Left renal cortex interstitium (tissue), 4 donors: ENCODE results near the gene STRN3. TPM values are rescaled to one million over a fixed set of nuclear protein-coding genes. Genes with fewer than 3 reads are reported as not detected.
"Not testable (repeated sequence)": the region's sequence is repeated elsewhere in the genome, so short reads cannot be mapped to it uniquely, and the experiment has no call there.

Experiments used
- DNase-seq, 4 donors: peaks; one replicate each; pipeline ENCODE4 v3.0.0-alpha.2; 2013; ENCODE audit warnings: low read depth in 4 of 4, low spot score in 2 of 4, missing footprints in 1 of 4
- polyA plus RNA-seq, 4 donors: library from polyadenylated mRNA; unstranded; fragments of 120-200 nt; gene quantifications; one replicate each; pipeline ENCODE4 v1.2.1, GENCODE V29; 2013; ENCODE audit not compliant: insufficient read length in 4 of 4

The STRN3 gene, protein sequence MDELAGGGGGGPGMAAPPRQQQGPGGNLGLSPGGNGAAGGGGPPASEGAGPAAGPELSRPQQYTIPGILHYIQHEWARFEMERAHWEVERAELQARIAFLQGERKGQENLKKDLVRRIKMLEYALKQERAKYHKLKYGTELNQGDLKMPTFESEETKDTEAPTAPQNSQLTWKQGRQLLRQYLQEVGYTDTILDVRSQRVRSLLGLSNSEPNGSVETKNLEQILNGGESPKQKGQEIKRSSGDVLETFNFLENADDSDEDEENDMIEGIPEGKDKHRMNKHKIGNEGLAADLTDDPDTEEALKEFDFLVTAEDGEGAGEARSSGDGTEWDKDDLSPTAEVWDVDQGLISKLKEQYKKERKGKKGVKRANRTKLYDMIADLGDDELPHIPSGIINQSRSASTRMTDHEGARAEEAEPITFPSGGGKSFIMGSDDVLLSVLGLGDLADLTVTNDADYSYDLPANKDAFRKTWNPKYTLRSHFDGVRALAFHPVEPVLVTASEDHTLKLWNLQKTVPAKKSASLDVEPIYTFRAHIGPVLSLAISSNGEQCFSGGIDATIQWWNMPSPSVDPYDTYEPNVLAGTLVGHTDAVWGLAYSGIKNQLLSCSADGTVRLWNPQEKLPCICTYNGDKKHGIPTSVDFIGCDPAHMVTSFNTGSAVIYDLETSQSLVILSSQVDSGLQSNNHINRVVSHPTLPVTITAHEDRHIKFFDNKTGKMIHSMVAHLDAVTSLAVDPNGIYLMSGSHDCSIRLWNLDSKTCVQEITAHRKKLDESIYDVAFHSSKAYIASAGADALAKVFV
- polyA plus RNA-seq: 10 to 100 TPM; 39.0 to 50.3 (median 46.0) TPM

GRCh38 chr14:31026077-31026449 is at the start of gene STRN3:
Gene STRN3, minus strand, starts transcription at chr14:31026379. Its CDS starts 194 bp downstream, at chr14:31026185.
- DNase-seq: peak in 1 of 4 donors; percentile 9

GRCh38 chr14:31075144-31075543 is 49.0 kb upstream of the STRN3 start:
- DNase-seq: no peak

DNA sequence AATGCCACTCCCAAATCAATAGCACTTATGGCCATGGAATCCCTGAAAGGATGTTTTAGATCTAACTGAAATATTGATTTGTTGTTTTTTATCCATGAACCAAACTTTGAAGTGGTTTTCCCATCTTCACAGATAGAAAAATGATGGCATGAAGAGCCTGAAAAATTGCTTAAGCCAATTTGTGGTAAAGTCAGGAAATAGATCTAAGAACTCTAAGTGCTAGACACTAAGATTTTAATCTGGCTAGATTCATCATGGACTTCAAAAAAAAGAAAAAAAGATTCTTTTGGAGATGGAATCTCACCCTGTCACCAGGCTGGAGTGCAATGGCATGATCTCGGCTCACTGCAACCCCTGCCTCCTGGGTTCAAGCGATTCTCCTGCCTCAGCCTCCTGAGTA is 45.0 kb upstream of the STRN3 start:
- DNase-seq: no peak

DNA sequence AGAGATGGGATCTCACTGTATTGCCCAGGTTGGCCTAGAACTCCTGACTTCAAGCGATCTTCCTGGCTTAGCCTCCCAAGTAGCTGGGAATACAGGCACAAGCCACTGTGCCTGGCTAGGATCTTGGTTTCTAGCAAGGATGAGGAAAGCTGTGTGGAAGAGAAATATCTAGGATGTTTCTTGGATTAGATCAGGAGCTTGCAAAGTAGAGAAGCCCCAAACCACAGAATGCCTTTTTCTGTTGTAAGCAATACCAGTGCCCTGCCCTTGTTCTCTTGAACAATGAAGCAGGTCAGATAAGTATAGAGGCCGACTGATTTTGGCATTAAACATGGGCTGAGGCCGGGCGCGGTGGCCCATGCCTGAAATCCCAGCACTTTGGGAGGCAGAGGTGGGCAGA is 44.3 kb upstream of the STRN3 start:
- no peak for DNase-seq

DNA sequence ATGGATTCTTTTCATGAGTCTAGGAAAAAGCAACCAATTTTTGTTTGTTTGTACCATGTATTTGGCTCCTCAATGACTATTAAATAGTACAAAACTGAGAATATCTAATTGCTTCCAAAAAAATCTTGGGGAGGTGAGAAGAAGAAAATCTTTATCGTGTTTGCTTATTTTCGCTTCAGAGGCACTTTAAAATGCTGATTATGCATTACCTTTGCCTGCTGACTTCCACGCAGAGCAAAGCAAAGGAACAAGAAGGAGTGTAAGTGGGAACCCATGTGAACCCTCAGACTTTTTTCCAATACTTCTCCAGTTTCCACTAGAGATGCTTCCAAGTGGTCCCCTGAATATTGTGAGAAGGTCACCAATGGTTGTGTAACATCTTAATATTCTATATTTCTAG is 43.2 kb upstream of the STRN3 start:
- DNase-seq: no peak

DNA sequence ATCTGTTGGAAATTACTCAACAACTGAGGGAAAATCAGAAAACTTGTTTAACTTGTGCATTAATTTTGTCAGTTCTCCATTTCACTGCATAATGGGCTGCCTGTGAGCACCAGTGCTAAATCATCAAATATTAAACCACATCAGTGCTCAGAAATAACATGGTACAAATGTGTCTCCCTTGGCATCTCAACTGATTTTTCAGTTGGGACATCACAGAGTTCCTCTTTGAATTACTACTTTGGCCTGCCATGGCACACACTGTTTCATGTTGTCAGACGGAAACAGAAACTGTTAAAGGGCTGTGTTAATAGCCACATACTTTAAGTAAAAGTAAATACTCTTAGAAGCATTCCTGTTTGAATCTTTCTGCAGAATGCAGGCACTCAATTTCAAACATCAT is 42.1 kb upstream of the STRN3 start:
- no peak for DNase-seq

GRCh38 chr14:31062908-31063307 is 36.7 kb upstream of the STRN3 start:
- not testable (repeated sequence) for DNase-seq

GRCh38 chr14:31060253-31060875 is 34.2 kb upstream of the STRN3 start:
- DNase-seq: no peak

GRCh38 chr14:31059152-31059924 is 33.2 kb upstream of the STRN3 start:
- no peak for DNase-seq

- no peak for DNase-seq
Observed at GRCh38 chr14:31057701-31058364, 31.7 kb upstream of the STRN3 start.

GRCh38 chr14:31057035-31057434 is 30.9 kb upstream of the STRN3 start:
- DNase-seq: no peak

DNA sequence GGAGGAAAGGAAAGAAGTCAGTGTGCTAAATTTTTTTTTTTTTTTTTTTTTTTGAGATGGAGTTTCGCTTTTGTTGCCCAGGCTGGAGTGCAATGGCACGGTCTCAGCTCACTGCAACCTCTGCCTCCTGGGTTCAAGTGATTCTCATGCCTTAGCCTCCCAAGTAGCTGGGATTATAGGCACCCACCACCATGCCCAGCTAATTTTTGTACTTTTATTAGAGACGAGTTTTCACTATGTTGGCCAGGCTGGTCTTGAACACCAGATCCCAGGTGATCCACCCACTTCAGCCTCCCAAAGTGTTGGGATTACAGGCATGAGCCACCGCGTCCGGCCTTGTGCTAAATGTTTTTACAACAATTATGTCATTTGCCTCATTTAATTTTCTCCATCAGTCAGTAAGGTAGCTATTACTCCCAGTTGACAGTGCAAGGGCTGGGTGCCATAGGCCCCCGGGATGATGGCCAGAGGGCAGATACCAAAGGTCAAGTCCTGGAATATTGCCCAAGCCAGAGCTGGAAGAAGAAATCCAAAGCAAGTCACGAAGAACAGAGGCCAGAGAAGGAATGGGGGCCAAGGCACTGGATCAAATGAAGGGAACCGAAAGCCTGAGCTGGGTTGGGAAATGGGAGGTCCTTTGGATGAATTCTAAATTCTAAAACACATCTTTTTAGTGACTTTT is 26.9 kb upstream of the STRN3 start:
- DNase-seq: not testable (repeated sequence)

DNA sequence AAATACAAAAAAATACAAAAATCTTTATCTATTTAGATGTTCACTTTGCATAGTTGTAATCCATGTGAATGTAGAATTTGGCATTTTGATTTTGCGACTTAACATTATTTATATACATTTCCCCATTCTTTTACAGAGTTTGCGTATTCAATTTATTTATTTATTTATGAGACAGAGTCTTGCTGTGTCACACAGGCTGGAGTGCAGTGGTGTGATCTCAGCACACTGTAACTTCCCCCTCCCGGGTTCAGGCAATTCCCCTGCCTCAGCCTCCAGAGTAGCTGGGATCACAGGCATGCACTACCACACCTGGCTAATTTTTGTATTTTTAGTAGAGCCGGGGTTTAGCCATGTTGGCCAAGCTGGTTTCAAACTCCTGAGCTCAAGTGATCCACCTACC is 25.3 kb upstream of the STRN3 start:
- DNase-seq: no peak

DNA sequence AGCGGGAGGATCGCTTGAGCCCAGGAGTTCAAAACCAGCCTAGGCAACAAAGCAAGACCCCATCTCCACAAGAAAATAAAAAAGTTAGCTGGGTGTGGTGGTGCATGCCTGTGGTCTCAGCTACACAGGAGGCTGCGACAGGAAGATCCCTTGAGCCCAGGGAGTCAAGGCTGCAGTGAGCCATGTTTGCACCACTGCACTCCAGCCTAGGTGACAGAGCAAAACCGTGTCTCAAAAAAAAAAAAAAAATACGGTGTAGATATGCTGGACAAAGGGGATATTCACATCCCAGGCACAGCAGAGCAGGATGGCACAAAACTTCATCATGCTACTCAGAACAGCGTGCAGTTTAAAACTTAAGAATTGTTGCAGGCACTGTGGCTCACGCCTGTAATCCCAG is 24.8 kb upstream of the STRN3 start:
- DNase-seq: no peak

DNA sequence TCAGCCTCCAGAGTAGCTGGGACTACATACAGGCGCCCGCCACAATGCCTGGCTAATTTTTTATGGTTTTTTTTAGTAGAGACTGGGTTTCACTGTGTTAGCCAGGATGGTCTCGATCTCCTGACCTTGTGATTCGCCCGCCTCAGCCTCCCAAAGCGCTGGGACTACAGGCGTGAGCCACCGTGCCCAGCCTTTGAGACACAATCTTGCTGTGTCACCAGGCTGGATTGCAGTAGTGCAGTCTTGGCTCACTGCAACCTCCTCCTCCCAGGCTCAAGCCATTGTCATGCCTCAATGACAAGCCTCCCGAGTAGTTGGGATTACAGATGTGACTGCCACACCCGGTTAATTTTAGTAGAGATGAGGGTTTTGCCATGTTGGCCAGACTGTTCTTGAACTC is 21.3 kb upstream of the STRN3 start:
- DNase-seq: no peak

GRCh38 chr14:31045501-31046080 is 19.4 kb upstream of the STRN3 start:
- no peak for DNase-seq

- no peak for DNase-seq
Observed at GRCh38 chr14:31043379-31043778, 17.2 kb upstream of the STRN3 start.

- DNase-seq: not testable (repeated sequence)
Observed at GRCh38 chr14:31042893-31043292, 16.7 kb upstream of the STRN3 start.

DNA sequence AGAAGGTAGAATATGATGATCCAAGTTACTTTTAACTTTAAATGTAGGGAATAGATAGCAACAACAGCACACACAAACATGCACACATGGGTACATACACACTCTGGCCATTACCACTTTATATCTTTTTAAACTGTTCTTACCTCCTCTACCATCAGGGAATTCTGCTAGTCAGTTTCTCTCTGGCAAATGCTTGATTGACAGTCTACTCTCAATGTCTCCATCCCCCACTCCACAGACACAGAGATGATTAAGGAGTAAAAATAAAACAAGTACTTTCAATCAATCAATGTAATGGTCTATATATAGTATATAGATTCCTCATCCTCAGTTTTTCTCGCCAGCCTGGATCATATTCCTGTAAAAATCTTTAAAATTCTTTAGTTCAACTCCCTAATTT is 16.1 kb upstream of the STRN3 start:
- no peak for DNase-seq
